ENCODE measurements around the gene VTI1A.

DNA sequence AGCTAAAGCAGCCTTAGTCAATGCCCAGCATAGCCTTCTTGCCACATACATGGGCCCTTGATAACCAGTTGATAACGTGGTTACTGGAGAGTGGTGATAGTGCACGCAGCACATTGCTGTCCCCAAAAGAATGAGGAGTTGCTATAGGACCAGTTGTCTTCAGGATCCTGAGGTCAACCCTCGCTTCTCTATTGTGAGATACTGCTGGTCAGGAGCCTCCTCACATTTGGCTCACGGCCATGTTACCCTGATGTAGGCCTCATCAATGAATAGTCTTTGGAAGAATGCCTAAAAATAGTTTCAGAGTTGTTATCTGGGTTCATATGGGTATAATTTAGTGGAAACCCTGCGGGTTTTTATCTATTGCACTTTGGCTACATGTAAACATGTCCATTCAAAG lies 230.7 kb downstream of the VTI1A start:
- TF ChIP-seq, protein P1, sequence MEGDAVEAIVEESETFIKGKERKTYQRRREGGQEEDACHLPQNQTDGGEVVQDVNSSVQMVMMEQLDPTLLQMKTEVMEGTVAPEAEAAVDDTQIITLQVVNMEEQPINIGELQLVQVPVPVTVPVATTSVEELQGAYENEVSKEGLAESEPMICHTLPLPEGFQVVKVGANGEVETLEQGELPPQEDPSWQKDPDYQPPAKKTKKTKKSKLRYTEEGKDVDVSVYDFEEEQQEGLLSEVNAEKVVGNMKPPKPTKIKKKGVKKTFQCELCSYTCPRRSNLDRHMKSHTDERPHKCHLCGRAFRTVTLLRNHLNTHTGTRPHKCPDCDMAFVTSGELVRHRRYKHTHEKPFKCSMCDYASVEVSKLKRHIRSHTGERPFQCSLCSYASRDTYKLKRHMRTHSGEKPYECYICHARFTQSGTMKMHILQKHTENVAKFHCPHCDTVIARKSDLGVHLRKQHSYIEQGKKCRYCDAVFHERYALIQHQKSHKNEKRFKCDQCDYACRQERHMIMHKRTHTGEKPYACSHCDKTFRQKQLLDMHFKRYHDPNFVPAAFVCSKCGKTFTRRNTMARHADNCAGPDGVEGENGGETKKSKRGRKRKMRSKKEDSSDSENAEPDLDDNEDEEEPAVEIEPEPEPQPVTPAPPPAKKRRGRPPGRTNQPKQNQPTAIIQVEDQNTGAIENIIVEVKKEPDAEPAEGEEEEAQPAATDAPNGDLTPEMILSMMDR (IDR thresholded peaks at IDR 0.05): no peak
- TF ChIP-seq POLR2A (IDR thresholded peaks at IDR 0.05): no peak

All from ovary (tissue), 3 donors.